AG10803 (cell line): Measurements from ENCODE around the gene DENND1A.

ENCODE experiments used
- DNase-seq: peaks from one replicate; pipeline ENCODE4 v3.0.0; 2010; ENCODE audit warnings: low read depth
- H3K4me3 ChIP-seq: 2 replicates; pipeline ENCODE4 v1.5.1; 2011; ENCODE audit warnings: mild to moderate bottlenecking, low read length, control low read depth
- CTCF ChIP-seq: conservative IDR thresholded peaks from 2 replicates; pipeline ENCODE4 v1.5.1; 2011; ENCODE audit warnings: mild to moderate bottlenecking, low read length, control low read depth, inconsistent platforms

Gene DENND1A

DNA sequence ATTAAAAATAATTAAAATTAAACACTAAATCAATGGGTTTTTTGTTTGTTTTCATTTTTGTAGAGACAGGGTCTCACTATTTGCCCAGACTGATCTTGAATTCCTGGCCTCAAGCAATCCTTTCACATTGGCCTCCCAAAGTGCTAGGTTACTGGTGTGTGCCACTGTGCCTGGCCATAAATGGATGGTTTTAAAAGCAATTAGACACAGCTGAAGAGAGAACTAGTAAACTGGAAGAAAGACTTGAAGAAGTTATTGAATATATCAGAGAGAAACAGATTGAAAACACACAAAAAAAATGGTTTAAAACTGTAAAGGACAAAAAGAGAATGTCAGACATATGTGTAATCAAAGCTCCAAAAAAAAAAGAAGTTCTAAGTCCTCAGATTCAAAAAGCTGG, 83.0 kb downstream of the DENND1A start:
- TF ChIP-seq CTCF: no peak
- DNase-seq: no peak
- H3K4me3 ChIP-seq: no peak overlapping the region

- H3K4me3 ChIP-seq: no peak overlapping the region
- TF ChIP-seq CTCF: no peak
These were observed 86.2 kb downstream of the DENND1A start for GRCh38 chr9:123843703-123844102.

GRCh38 chr9:123835821-123836220, 94.1 kb downstream of the DENND1A start:
- no peak for TF ChIP-seq CTCF
- DNase-seq: no peak
- no peak overlapping the region for H3K4me3 ChIP-seq

More at GRCh38 chr9:123843703-123844102, 86.2 kb downstream of the DENND1A start:
- no peak for DNase-seq

DNA sequence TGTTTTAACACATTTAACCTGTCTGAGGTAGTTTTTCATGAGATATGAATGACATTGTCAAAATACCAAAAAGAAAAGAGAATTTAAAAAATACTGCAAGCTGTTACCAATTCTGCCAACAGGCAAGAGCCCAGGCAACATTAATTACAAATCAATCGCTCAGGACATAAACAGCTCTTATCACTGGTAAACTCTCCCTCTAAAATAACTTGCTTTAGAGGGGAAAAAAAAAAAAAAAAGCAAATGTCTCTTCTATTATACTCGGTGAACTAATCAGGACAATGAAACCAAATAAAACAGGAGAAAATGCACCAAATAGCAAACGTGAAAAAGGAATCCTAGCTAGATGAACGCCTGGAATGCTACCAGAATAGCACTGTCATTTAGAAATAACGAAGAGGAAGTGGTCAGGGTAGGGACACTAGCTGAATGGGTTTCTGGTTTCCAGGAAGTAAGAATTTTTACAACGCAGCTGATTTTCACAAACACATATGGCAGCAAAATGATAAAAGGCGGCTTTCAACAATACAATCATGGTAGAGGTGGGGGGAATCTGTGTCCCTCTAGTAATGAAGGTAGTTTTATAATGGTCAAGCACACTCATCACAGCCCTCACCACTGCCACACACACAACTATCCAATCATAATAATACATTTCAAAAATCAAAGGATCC, 94.9 kb downstream of the DENND1A start:
- TF ChIP-seq CTCF: no peak
- no peak overlapping the region for H3K4me3 ChIP-seq
- peak; percentile 53 for DNase-seq

- peak; percentile 26 for DNase-seq
- TF ChIP-seq CTCF: no peak
- H3K4me3 ChIP-seq: no peak overlapping the region
These were observed 95.6 kb downstream of the DENND1A start for GRCh38 chr9:123834218-123834888.

- no peak for TF ChIP-seq CTCF
- no peak for DNase-seq
- no peak overlapping the region for H3K4me3 ChIP-seq
These were observed 96.9 kb downstream of the DENND1A start for GRCh38 chr9:123832858-123833650.
